ENCODE measurements around the gene TRAPPC10.

TRAPPC10 gene

GRCh38 chr21:44076316-44076715 is 64.2 kb downstream of the TRAPPC10 start:
- TF ChIP-seq TCF12 (IDR thresholded peaks at IDR 0.05; ENCODE audit: low read depth) (no peak), RAD21 (IDR thresholded peaks at IDR 0.05; ENCODE audit: low read depth) (no peak), TAF1 (IDR thresholded peaks at IDR 0.05; ENCODE audit: low read depth) (no peak), REST (IDR thresholded peaks at IDR 0.05; ENCODE audit: low read depth) (no peak), NFIC (IDR thresholded peaks at IDR 0.05) (no peak), CREB1 (IDR thresholded peaks at IDR 0.05; ENCODE audit: low read depth) (no peak), ZBTB7A (IDR thresholded peaks at IDR 0.05; ENCODE audit: low read depth) (no peak), FOXM1 (IDR thresholded peaks at IDR 0.05; ENCODE audit: borderline replicate concordance, low read depth) (no peak), MAX (IDR thresholded peaks at IDR 0.05) (no peak), USF1 (IDR thresholded peaks at IDR 0.05) (no peak), EGR1 (IDR thresholded peaks at IDR 0.05) (no peak), CEBPB (IDR thresholded peaks at IDR 0.05) (no peak), YY1 (IDR thresholded peaks at IDR 0.05; ENCODE audit: low read depth) (no peak), EP300 (IDR thresholded peaks at IDR 0.05; ENCODE audit: borderline replicate concordance) (no peak), TEAD4 (IDR thresholded peaks at IDR 0.05) (no peak)

GRCh38 chr21:44078411-44078981 is 66.4 kb downstream of the TRAPPC10 start:
- TF ChIP-seq EGR1 (IDR thresholded peaks at IDR 0.05), result no peak
- TF ChIP-seq YY1 (IDR thresholded peaks at IDR 0.05; ENCODE audit: low read depth), result no peak
- TF ChIP-seq FOXM1 (IDR thresholded peaks at IDR 0.05; ENCODE audit: borderline replicate concordance, low read depth), result no peak
- TF ChIP-seq EP300 (IDR thresholded peaks at IDR 0.05; ENCODE audit: borderline replicate concordance), result no peak
- no peak for TF ChIP-seq CREB1 (IDR thresholded peaks at IDR 0.05; ENCODE audit: low read depth)
- no peak for TF ChIP-seq REST (IDR thresholded peaks at IDR 0.05; ENCODE audit: low read depth)
- TF ChIP-seq RAD21 (IDR thresholded peaks at IDR 0.05; ENCODE audit: low read depth), result no peak
- no peak for TF ChIP-seq TEAD4 (IDR thresholded peaks at IDR 0.05)
- no peak for TF ChIP-seq NFIC (IDR thresholded peaks at IDR 0.05)
- TF ChIP-seq ZBTB7A (IDR thresholded peaks at IDR 0.05; ENCODE audit: low read depth), result no peak
- no peak for TF ChIP-seq CEBPB (IDR thresholded peaks at IDR 0.05)
- TF ChIP-seq TCF12 (IDR thresholded peaks at IDR 0.05; ENCODE audit: low read depth), result no peak
- TF ChIP-seq USF1 (IDR thresholded peaks at IDR 0.05), result no peak
- no peak for TF ChIP-seq MAX (IDR thresholded peaks at IDR 0.05)

GRCh38 chr21:44079446-44079845 is 67.3 kb downstream of the TRAPPC10 start:
- no peak for TF ChIP-seq NFIC (IDR thresholded peaks at IDR 0.05)
- no peak for TF ChIP-seq USF1 (IDR thresholded peaks at IDR 0.05)
- TF ChIP-seq RAD21 (IDR thresholded peaks at IDR 0.05; ENCODE audit: low read depth), result no peak
- no peak for TF ChIP-seq CEBPB (IDR thresholded peaks at IDR 0.05)
- TF ChIP-seq TEAD4 (IDR thresholded peaks at IDR 0.05), result no peak
- TF ChIP-seq FOXM1 (IDR thresholded peaks at IDR 0.05; ENCODE audit: borderline replicate concordance, low read depth), result no peak
- TF ChIP-seq TAF1 (IDR thresholded peaks at IDR 0.05; ENCODE audit: low read depth), result no peak
- TF ChIP-seq CREB1 (IDR thresholded peaks at IDR 0.05; ENCODE audit: low read depth), result no peak
- TF ChIP-seq EGR1 (IDR thresholded peaks at IDR 0.05), result no peak
- no peak for TF ChIP-seq ZBTB7A (IDR thresholded peaks at IDR 0.05; ENCODE audit: low read depth)
- TF ChIP-seq REST (IDR thresholded peaks at IDR 0.05; ENCODE audit: low read depth), result no peak
- TF ChIP-seq YY1 (IDR thresholded peaks at IDR 0.05; ENCODE audit: low read depth), result no peak
- no peak for TF ChIP-seq TCF12 (IDR thresholded peaks at IDR 0.05; ENCODE audit: low read depth)
- no peak for TF ChIP-seq EP300 (IDR thresholded peaks at IDR 0.05; ENCODE audit: borderline replicate concordance)
- TF ChIP-seq MAX (IDR thresholded peaks at IDR 0.05), result no peak

Data from Ishikawa (cell line).